GM18858 (cell line): ENCODE data around the gene PTPRG.
A peak's percentile ranks its signal among the peaks of the same experiment; 100 is the strongest.
"Not testable (repeated sequence)": the region's sequence is repeated elsewhere in the genome, so short reads cannot be mapped to it uniquely, and the experiment has no call there.

Experiments used
- ATAC-seq: cut with Tn5 transposase; IDR thresholded peaks from one replicate; pipeline ENCODE4 v1.9.1; 2021; ENCODE audit not compliant: unreplicated experiment

The PTPRG gene

DNA sequence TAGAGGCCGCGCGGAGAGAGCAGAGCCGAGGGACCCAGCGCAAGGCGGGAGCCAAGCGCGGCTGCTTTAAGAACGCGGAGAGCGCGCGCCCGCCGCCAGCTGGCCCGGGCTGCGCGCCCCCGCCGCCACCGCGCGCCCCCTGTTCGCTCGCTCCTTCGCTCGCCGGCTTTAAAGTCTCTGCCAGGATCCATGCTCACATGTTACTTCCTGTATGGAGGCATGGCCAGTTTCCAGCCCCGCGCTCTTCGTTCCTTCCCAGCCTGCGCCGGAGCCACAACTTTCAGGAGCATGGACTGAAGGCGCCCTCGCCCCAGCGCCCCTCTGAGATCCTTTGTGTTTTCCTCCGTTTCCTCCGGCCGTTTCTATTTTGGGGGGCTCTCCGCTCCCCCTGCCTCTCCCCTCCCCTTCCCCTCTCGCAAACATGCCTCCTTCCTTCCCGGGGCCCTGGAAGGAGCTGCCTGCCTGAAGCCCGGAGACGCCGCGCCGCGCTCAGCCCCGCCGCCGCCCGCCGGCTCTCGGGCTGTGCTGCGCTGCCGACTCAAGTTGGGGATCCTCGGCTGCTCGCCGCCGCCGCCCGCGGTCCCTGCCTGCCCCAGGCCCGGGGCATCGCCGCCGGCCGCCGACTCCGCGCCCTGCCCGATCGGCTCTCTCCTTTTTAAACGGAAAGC lies at the start of gene PTPRG:
Gene PTPRG, plus strand, starts transcription at position 198 of the 668 bp plus-strand sequence. CDS start 717 bp downstream, outside the sequence.
- no peak for ATAC-seq

DNA sequence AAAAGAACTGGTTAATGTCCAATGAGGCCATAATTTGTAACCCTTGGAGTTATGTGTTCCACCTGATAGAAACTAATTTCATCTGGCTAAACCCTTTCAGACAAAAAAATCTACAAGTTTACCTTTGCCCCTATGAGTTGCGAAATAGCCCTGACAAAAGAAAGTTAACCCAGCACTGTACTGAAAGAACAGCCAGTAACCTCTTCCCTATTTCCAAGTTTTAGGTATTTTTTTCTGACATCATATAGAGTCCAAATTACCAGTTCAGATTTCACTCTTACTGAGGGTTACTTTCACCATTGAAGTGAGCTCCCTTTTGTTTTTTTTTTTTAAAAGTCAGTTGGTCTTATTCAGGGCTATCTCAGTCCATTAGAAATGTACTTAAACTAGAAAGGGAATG lies 42.8 kb upstream of the PTPRG start:
- peak; percentile 39 for ATAC-seq

DNA sequence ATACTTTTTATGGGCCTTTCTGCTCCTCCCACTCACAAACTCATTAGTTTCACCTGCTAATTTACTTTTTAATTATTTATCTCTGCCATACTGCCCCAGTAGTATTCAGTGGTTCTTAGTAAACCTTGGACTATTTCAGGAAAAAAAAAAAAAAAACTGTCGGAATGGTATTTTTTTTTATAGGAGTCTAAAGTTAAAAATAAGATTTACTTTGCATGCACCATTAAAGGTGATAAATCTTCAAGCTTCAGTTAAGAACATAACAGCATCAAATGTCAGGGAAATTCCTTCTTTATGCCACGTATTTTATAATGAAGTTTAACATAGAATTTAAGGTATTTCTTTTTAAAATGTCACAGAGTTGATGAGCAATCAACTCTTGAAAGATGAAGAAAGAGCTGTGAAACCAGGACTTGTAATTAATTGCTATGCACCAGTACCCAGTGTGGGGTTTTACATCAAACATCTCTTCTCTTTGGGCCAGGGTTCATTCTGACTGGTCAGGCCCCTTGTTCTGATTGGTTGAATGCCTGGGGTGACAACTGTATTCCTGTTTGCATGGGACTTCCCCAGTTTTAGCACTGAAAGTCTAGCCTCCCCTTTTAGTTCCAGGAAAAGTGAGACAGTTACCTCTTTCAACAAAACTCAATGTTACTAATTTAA lies 40.3 kb upstream of the PTPRG start:
- ATAC-seq: peak; percentile 97

DNA sequence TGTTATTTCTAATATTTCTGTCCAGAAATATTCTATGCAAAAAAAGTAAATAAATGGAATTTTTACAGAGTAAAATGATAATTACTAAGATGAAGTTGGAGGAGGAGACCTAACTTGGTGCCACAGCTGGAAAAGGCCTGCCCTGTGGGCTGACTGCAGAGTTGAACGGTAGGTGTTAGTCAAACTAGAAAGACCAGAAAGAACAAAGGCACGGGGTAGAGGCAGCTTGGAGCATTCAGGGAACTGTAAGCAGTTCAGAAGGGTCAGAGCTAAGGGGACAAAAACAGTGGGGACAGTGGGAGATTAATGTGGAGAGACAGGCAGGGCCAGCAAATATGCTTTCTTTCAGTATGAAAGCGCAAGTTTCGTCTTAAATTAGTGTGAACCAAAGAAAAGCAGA lies 39.3 kb upstream of the PTPRG start:
- ATAC-seq: no peak

DNA sequence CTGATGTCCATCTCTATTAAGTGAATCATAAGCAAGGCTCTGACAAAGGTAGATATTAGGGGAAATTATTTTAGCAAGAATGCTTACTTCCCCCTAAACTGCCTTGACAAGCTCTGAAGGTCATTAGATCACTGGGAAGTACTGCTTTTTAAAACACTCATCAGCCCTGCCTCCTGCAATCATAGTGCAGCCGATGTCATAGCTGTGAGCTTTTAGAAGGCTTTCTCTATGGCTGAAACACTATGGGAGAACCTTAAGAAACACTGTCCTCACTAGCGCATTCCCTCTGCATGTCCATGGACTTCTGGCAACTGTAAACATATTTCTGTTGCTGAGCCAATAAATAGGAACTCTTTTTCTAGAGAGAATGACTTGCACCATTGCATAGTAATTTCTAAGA lies 38.7 kb upstream of the PTPRG start:
- no peak for ATAC-seq

DNA sequence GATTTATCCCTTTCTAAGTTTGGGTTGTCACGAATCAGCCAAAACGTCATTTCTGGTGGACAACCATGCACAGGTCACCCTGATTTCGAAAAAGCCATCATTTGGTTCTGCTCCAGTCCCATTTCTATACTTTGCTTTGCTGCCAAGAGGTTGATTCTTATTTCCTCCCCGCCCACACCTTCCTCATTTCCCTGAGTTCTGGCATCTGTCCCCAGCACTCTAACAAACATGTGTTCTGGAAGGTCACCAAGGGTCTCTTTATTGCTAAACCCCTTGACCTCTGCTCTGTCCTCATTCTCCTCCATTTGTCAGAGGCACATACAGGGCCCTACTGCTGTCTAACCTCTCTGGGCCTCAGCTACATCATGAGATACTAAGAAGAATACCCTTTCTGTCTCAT lies 36.4 kb upstream of the PTPRG start:
- ATAC-seq: no peak

DNA sequence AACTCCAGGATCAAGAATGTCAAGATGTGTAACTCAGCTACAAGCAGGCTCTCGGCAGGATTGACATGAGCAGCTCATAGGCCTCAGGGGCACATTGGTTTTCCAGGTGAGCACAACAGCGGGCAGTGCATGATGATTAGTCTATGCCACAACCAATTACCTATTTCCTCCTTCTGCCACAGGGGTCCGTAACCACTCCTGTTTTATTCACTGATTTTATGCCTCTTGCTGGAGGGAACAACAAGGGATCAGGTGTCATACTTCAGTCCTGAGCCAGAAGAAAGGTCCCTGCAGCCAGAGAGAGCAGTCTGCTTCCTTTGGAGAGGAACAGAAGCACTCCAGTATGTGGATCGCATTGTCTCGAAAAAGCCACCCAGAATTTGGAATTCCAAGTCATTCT lies 35.1 kb upstream of the PTPRG start:
- no peak for ATAC-seq

DNA sequence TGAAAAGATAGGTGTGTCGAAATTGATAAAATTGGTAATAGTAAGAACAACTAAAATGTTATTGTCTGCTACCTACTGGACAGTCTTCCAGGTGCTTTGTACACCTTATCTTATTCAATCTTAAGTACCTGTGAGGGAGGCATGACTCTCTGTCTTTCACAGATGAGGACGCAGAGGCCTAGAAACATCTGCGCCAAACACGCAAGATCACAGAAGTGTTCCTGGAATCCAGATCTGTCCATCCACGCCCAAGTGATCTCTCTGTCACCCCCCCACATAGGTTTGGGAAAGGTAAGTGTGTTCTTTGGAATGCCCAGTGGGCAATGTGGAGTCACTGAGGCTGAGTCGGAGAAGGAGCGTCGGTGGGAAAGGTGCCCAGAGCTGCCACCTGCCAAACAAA lies 34.4 kb upstream of the PTPRG start:
- ATAC-seq: no peak

DNA sequence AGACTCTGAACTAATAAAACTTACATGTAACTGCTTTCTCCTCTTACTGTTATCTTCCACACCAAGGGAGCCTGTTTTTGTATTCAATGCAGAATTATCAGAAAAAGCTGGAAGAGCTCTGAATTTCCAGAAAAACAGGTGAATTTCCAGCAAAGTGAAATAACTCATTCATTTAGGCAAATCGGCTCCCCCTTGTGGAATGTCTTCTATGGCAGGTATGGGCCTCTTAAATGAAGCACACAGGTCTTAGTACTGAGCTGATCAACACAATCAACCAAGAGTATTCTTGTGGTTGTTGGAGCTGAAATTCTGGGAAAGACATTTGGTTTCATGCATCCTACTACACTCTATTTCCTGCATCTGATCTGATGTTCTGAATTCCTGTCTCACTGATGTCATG lies 31.0 kb upstream of the PTPRG start:
- no peak for ATAC-seq

DNA sequence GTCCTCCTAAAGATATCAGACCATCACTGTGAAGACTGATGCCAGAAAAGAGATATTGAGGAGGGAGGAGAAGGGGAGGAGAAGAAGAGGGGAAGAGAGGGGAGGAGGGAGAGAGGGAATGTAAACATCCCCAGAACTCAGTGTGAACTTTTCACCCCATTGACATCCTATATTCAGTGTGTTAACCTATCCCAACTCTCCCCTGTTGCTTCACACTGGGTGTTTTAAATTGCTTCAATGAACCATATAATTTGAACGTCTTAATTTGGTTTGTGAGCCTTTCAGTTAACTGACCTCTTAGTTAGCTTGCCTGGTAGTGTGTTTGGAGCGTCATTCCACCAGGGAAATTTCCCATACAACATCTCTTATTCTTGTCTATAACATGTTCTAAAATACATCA lies 29.8 kb upstream of the PTPRG start:
- ATAC-seq: no peak

DNA sequence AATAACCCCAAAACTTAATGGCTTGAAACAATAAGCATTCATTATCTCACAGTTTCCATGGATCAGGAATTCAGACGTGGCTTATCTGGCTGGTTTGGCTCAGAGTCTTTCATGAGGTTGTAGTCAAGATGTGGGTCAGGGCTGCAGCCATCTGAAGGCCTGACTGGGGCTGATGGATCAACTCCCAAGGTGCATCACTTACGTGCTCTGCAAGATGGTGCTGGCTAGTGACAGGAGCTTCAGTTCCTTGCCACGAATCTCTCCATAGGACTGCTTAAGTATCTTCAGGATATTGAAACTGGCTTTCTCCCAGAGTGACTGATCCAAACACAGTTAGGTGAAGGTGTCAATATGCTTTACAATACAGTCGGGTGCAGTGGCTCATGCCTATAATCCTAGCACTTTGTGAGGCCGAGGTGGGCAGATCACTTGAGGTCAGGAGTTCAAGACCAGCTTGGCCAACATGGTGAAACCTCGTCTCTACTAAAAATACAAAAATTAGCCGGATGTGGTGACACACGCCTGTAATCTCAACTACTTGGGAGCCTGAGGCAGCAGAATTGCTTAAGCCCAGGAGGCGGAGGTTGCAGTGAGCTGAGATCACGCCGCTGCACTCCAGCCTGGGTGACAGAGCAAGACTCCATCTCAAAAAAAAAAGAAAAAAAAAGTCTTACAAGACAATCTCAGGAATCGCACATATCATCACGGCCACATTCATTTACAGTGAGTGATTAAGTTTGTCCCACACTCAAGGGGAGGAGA lies 28.5 kb upstream of the PTPRG start:
- no peak for ATAC-seq

DNA sequence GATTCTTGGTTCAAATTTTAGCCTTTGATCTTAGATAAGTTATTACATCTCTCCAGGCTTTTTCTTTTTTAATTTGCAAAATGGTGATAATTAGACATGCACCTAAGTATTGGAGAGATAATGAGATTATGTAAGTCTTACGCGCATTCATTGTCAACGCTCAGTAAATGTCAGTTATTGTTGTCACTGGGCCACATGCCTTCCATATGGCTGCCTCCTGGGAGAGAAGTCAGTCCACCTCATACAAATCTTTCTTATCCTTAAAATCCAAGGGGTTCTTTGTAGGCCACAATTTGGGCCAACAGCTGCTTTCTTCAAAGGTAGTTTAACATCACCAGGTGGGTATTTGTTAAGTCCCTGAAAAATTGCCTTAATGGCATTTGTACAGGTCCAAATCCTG lies 25.5 kb upstream of the PTPRG start:
- no peak for ATAC-seq

DNA sequence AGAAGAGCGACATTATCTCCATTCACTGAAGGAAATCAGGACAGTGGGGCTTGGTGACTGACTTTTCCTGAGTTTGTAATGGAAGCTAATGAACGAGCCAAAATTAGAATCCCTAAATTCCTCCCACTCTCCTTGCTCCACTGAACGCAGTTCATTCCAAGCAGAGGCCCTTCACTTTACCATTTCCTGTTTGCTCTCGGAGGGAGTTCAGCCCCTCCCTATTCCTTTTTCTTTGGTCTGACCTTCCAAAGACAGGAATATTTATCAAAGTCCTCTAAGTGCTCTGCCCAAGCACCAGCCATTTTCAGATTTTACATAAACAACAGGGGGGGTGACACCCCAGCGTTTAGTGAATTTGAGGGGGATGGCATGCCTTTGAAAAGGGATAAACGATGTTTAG lies 24.0 kb upstream of the PTPRG start:
- no peak for ATAC-seq

DNA sequence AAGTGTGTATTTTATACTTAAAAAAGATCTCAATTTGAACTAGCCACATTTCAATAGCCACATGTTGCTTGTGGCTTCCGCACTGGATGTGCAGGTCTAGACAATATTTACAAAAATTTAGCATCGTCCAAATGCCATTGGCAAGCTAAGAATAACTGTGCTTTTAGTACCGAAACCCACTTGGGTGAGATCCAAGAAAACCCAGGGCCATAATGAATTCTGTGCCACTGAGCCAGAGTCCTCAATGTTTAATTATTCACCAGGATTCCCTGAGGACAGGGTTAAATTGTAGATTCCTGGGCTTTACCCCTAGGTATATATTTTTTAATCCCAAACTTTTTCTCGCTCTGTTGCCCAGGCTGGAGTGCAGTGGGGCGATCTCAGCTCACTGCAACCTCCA lies 22.9 kb upstream of the PTPRG start:
- no peak for ATAC-seq

DNA sequence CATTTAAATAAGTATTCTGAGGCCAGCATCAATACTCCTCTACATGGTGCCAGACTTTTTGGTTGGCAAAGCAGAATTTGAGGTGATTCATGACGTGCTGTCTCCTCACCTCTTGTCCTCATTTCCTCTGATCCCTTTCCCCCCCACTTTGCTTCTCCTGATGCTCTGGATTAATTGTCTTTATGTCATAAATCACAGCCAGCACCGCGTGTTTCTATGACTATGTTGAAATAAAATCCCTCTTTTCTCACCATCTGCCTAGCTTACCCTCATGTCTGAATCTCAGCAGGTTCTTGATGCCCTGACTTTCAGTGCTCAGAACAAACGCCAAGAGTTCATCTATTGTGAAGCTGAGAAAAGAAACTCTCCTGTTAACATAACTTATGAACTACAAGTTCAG lies 19.7 kb upstream of the PTPRG start:
- ATAC-seq: no peak

DNA sequence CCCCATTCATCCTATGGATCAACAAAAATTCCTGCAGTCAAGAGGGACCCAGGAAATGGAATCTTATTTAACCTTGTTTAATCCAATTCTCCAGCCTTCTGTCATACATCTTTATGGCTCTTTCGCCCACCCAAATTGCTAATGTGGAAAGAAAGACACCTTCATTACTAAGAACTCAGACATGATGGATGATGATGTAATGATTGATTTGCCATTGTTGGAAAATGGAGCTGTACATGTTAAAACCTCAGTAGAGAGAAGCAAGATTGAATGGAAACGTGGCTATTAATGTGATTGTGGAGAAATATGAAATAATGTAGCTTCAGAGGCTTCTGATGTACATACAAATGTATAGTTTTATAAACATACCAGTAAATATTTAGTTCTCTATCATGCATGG lies 15.7 kb upstream of the PTPRG start:
- no peak for ATAC-seq

DNA sequence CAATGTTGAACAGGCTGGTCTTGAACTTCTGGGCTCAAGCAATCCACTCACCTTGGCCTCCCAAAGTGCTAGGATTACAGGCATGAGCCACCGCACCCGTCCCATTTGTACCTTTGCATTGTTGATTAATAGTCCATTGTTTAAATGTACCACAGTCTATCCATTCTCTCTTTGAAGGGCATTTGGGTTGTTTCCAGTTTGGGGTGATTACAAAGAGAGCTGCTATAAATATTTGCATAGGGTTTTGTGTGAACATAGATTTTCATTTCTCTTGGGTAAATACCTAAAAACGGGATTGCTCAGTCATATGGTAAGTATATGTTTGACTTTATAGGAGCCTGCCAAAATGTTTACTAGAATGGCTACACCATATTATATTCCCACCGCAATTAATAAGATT lies 13.7 kb upstream of the PTPRG start:
- ATAC-seq: no peak

DNA sequence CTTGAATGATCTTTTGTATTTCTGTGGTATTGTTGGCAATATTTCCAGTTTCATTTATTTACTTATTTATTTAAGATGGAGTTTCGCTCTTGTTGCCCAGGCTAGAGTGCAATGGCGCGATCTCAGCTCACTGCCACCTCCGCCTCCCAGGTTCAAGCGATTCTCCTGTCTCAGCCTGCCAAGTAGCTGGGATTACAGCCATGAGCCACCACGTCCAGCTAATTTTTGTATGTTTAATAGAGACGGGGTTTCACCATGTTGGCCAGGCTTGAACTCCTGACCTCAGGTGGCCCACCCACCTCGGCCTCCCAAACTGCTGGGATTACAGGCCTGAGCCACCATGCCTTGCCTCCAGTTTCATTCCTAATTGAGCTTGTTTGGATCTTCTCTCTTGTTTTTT lies 8.7 kb upstream of the PTPRG start:
- not testable (repeated sequence) for ATAC-seq

DNA sequence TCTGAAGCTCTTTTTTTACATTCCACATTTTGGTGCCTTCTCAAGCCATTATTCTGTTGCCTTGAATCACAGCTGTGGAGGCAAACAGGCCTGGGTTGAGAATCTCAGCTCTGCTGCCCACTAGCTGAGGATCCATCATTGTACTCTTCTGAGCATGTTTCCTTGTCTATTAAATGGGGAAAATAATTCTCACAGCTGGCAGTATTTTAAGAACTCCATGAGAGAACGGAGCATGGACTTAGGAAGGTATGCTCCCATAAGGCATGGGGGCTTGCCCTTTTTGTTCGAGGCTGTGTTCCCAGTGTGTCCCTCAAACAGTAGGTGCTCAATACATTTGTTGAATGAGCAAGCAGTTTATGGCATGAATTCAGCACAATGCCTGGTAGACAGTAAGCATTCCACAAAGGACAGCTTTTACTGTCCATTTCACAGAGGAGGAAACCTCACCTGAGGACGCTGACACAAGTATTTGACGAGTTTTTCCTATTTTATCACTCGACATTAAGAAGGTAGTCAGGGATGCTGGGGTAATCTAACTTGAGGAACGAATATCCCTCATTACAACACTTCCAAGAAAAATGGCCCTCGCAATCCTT lies 2.1 kb upstream of the PTPRG start:
- no peak for ATAC-seq

DNA sequence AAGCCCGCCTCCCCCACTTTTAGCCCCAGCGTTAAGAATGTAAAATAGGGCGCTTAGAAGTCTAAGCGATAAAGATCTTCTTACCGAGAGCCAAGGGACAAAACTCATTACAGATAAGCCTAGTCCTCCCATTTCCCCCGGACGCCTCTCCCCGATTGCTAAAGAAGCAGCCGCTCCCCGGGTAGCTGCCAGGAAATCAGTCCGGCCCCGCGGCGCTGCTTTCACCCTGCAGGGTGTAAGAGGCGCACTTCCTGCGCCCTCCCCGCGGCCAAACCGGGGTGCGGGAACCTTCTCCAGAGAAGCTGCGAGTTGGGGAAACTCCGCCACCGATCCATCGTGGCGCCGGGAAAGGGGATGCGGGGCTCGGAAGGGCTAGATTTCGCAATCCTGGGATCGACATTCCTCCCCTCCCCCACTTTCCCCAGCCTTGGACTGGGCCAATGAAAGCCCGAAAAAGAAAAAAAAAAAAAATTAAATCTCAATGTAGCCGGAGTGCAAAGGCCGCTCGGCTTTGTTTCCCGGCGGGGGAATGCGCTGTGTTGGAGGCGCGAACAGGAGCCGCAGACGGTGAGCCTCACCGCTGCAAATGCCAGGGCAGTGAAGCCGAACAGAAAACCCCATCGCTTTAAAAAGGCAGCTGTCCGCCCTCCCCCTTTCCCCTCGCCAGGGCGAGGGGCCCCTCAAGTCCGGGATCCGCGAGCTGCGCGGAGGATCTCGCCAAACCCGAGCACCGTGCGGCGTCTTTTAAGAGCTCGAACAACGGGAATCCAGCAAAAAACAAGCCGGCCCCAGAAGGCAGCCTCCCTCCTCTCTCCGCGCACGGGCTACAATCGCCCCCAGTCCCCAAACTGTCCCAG lies 626 bp upstream of the PTPRG start:
- no peak for ATAC-seq
